GM18507 (cell line): ENCODE results near the gene KRTAP5-7.
"Not testable (repeated sequence)": the region's sequence is repeated elsewhere in the genome, so short reads cannot be mapped to it uniquely, and the experiment has no call there.

Experiments used
- DNase-seq: peaks from one replicate; pipeline ENCODE4 v3.0.0; 2011; ENCODE audit warnings: low read depth; ENCODE audit not compliant: insufficient read length; ENCODE audit errors: extremely low spot score
- FAIRE-seq: peaks from 2 replicates; lab custom pipeline; 2011; peaks lifted over from hg19 to GRCh38; lab: Jason Lieb, UNC

KRTAP5-7 gene

GRCh38 chr11:71576688-71577465 lies 49.8 kb downstream of the KRTAP5-7 start:
- not testable (repeated sequence) for DNase-seq, FAIRE-seq

DNA sequence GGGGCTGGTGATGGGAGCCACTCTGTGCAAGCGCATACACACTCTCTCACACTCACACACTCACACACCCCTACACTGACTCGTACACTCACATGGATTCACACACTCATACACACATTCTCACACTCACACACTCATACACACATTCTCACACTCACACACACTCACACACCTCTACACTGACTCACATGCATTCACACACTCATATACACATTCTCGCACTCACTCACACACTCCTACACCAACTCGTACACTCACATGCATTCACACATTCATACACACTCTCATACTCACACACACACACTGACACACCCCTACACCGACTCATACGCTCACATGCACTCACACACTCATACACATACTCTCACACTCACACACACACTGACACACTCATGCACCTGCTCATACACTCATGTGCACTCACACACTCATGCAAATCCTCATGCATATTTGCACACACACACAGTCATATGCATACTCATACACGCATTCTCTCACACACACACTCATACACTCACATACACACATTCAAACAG lies 50.5 kb downstream of the KRTAP5-7 start:
- no peak for FAIRE-seq

More for the DNA sequence above, 50.5 kb downstream of the KRTAP5-7 start:
- no peak for DNase-seq
